Caki2 (cell line): ENCODE data around the gene CACNA1C. TPM values are rescaled to one million over a fixed set of nuclear protein-coding genes. Genes with fewer than 3 reads are reported as not detected.

Experiments used
- DNase-seq: peaks from one replicate; pipeline ENCODE4 v3.0.0-alpha.2; 2015; ENCODE audit warnings: low read depth
- in situ Hi-C: cut with HindIII; loops from 2 replicates; pipeline ENCODE4 v1.10.0; 2016; ENCODE audit warnings: low sequenced_read_pairs, low pct_unique_long_range_greater_than_20kb, mixed read lengths
- total RNA-seq: library from RNA; depleted of rRNA; stranded (reverse); fragments of >200 nt; shearing (Covaris generic); gene quantifications from 2 replicates; pipeline ENCODE4 v1.2.3, GENCODE V29; 2014; ENCODE audit warnings: low replicate concordance

The CACNA1C gene
- total RNA-seq, 1 experiment from 2014 or later, result 1.2 TPM

- in situ Hi-C loops, result no loop called here
- no peak for DNase-seq
Observed at GRCh38 chr12:2405039-2405438, 352.3 kb downstream of the CACNA1C start.

- in situ Hi-C loops, result no loop called here
- no peak for DNase-seq
Observed at GRCh38 chr12:2406903-2407302, 354.1 kb downstream of the CACNA1C start.

- in situ Hi-C loops, result no loop called here
- DNase-seq, result no peak
Observed at GRCh38 chr12:2408262-2408661, 355.5 kb downstream of the CACNA1C start.

- DNase-seq, result no peak
- in situ Hi-C loops, result no loop called here
Observed at GRCh38 chr12:2409656-2410265, 357.0 kb downstream of the CACNA1C start.

GRCh38 chr12:2410496-2410895 lies 357.7 kb downstream of the CACNA1C start:
- in situ Hi-C loops, result no loop called here
- DNase-seq, result no peak

GRCh38 chr12:2411011-2411410 lies 358.2 kb downstream of the CACNA1C start:
- in situ Hi-C loops, result no loop called here
- DNase-seq, result no peak

- DNase-seq, result no peak
- in situ Hi-C loops, result no loop called here
Observed at GRCh38 chr12:2411616-2412304, 359.0 kb downstream of the CACNA1C start.

- DNase-seq, result no peak
- in situ Hi-C loops, result no loop called here
Observed at GRCh38 chr12:2412305-2412643, 359.5 kb downstream of the CACNA1C start.

- in situ Hi-C loops, result no loop called here
- DNase-seq, result no peak
Observed at GRCh38 chr12:2413301-2413700, 360.5 kb downstream of the CACNA1C start.

- in situ Hi-C loops, result no loop called here
- no peak for DNase-seq
Observed at GRCh38 chr12:2413999-2414792, 361.4 kb downstream of the CACNA1C start.

- DNase-seq, result no peak
- in situ Hi-C loops, result no loop called here
Observed at GRCh38 chr12:2414810-2415567, 362.2 kb downstream of the CACNA1C start.

GRCh38 chr12:2415568-2415944 lies 362.8 kb downstream of the CACNA1C start:
- in situ Hi-C loops, result no loop called here
- no peak for DNase-seq

- DNase-seq, result no peak
- in situ Hi-C loops, result no loop called here
Observed at GRCh38 chr12:2416158-2416557, 363.4 kb downstream of the CACNA1C start.

- in situ Hi-C loops, result no loop called here
- DNase-seq, result no peak
Observed at GRCh38 chr12:2417481-2418160, 364.8 kb downstream of the CACNA1C start.

- in situ Hi-C loops, result no loop called here
- no peak for DNase-seq
Observed at GRCh38 chr12:2418579-2418978, 365.8 kb downstream of the CACNA1C start.

GRCh38 chr12:2422591-2422990 lies 369.8 kb downstream of the CACNA1C start:
- in situ Hi-C loops, result no loop called here
- no peak for DNase-seq

- in situ Hi-C loops, result no loop called here
- DNase-seq, result no peak
Observed at GRCh38 chr12:2429032-2429431, 376.2 kb downstream of the CACNA1C start.

GRCh38 chr12:2431810-2432209 lies 379.0 kb downstream of the CACNA1C start:
- DNase-seq, result no peak

More at GRCh38 chr12:2431810-2432209, 379.0 kb downstream of the CACNA1C start:
- in situ Hi-C loops, result no loop called here
